Neural cell (in vitro differentiated cells): ENCODE results near the gene TCP11L1.

Experiments used
- EP300 ChIP-seq: fragments of 450-650 bp; conservative IDR thresholded peaks from 2 replicates; pipeline ENCODE4 v1.6.1; 2014; ENCODE audit warnings: antibody characterized with exemption, mild to moderate bottlenecking, moderate library complexity; ENCODE audit not compliant: poor library complexity, severe bottlenecking
- EZH2 ChIP-seq: fragments of 200-600, 300-800 bp; shearing (Covaris generic), sonication (generic); IDR thresholded peaks from 2 replicates; pipeline ENCODE4 v1.6.1; 2014; ENCODE audit warnings: antibody characterized with exemption, low read length, borderline replicate concordance, mild to moderate bottlenecking; ENCODE audit not compliant: insufficient read depth, poor library complexity, severe bottlenecking
- POLR2AphosphoS5 ChIP-seq: IDR thresholded peaks from 2 replicates; pipeline ENCODE4 v1.6.1; 2012
- REST ChIP-seq: IDR thresholded peaks from 2 replicates; pipeline ENCODE4 v1.6.1; 2012; ENCODE audit warnings: borderline replicate concordance
- TAF1 ChIP-seq: IDR thresholded peaks from 2 replicates; pipeline ENCODE4 v1.6.1; 2012; ENCODE audit warnings: low read depth
- TF ChIP-seq, protein P1 (sequence below): fragments of 450-650 bp; IDR thresholded peaks from 2 replicates; pipeline ENCODE4 v1.5.1; 2014; ENCODE audit warnings: antibody characterized with exemption, mild to moderate bottlenecking, moderate library complexity; ENCODE audit not compliant: poor library complexity, severe bottlenecking

DNA sequence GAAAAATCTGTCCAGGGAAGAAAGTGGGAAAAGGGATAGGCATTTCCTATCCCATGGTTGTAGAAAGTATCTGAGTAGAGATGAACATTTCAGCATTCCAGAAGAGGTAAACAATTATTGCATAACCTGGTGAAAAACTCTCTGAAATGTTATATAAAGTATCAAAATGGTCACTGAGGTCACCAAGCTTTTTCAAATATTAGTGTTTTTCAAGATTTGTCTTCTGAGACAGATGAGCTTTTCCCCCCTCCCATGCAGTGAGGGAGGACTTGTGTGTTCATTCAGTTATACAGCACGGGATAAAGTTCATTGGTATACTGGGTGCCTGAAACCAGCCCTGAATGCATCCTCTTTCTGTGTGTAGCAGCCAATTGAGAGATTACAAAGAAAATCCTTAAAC is 25.6 kb upstream of the TCP11L1 start:
- TF ChIP-seq REST (no peak), TAF1 (no peak), POLR2AphosphoS5 (no peak), EZH2 (no peak), EP300 (no peak)
- TF ChIP-seq, protein P1, sequence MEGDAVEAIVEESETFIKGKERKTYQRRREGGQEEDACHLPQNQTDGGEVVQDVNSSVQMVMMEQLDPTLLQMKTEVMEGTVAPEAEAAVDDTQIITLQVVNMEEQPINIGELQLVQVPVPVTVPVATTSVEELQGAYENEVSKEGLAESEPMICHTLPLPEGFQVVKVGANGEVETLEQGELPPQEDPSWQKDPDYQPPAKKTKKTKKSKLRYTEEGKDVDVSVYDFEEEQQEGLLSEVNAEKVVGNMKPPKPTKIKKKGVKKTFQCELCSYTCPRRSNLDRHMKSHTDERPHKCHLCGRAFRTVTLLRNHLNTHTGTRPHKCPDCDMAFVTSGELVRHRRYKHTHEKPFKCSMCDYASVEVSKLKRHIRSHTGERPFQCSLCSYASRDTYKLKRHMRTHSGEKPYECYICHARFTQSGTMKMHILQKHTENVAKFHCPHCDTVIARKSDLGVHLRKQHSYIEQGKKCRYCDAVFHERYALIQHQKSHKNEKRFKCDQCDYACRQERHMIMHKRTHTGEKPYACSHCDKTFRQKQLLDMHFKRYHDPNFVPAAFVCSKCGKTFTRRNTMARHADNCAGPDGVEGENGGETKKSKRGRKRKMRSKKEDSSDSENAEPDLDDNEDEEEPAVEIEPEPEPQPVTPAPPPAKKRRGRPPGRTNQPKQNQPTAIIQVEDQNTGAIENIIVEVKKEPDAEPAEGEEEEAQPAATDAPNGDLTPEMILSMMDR: no peak
